Activated T-helper 1 cell treated with anti-CD3 and anti-CD28 coated beads, Interleukin-12 subunit alpha, Interleukin-12 subunit beta, Interleukin-2, Interleukin-4 antibody, amounts not matched to agents 30 ng/mL and 10 ng/mL and 1 ng/mL, durations not matched to agents 14 hours and 24 hours and 36 hours (primary cell): ENCODE measurements around the gene RHD. TPM values are rescaled to one million over a fixed set of nuclear protein-coding genes. Genes with fewer than 3 reads are reported as not detected.
A peak's percentile ranks its signal among the peaks of the same experiment; 100 is the strongest.
"Not testable (repeated sequence)": the region's sequence is repeated elsewhere in the genome, so short reads cannot be mapped to it uniquely, and the experiment has no call there.

Experiments
- DNase-seq: peaks from one replicate; pipeline ENCODE4 v3.0.0; 2021; ENCODE audit warnings: low spot score
- H3K27ac Mint-ChIP-seq: one replicate; pipeline ENCODE4 v1.8.0; 2021; ENCODE audit warnings: mild to moderate bottlenecking, mixed read lengths
- H3K27me3 Mint-ChIP-seq: one replicate; pipeline ENCODE4 v1.8.0; 2022; ENCODE audit warnings: mild to moderate bottlenecking, moderate library complexity, mixed read lengths; ENCODE audit not compliant: insufficient read depth
- H3K36me3 Mint-ChIP-seq: one replicate; pipeline ENCODE4 v1.8.0; 2021; ENCODE audit warnings: low read depth, mixed read lengths
- H3K4me1 Mint-ChIP-seq: one replicate; pipeline ENCODE4 v1.8.0; 2021; ENCODE audit warnings: low read depth, mixed read lengths
- H3K4me3 Mint-ChIP-seq: one replicate; pipeline ENCODE4 v1.8.0; 2021; ENCODE audit warnings: mild to moderate bottlenecking, moderate library complexity, mixed read lengths
- H3K9me3 Mint-ChIP-seq: one replicate; pipeline ENCODE4 v1.8.0; 2021; ENCODE audit warnings: mixed read lengths
- intact Hi-C: fragments of 100-400 bp; cut with micrococcal nuclease; formaldehyde crosslinking; loops from one replicate; pipeline ENCODE4 v1.15.1; 2024
- total RNA-seq: library from RNA; stranded (reverse); gene quantifications from 2 replicates; pipeline ENCODE4 v1.2.3, GENCODE V29; 2022

Gene RHD
- total RNA-seq, 1 donor from 2014 or later: not detected

DNA sequence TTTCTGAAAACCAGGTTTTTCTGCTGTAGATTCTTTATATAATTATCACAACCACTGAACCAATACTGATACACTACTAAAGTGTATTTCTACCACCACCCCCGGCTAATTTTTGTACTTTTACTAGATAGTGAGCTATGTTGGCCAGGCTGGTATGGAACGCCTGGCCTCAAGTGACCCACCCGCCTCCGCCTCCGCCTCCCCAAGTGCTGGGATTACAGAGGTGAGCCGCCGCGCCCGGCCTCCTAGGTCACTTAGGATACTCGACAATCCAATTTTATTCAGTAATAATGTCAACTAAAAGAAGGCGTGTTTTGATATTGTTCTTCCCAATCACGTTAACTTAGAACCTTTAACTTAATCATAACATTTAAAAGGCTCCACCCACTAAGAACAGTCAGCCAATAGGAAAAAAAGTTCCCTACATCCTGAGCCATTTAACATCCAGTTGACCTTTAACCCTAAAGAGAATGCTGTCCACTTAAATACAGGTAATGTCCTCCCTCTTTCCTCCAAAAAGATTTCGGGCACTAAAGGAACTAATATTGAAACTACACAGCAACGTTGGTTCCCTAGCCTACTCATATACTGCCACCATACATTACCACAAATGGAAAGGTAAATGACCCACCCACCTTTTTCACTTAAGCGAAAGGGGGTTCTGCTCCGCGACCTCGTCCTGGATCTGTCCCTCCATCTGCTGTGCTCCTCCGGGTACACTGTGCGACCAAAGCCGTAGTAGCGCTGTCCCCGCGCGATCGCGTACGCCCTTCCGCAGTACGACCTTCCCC, 26.3 kb upstream of the RHD start:
- no peak for DNase-seq
- H3K27me3 Mint-ChIP-seq: no peaks in the 10 kb centered on the region
- H3K4me1 Mint-ChIP-seq: peaks cover 59% of the 10 kb centered on the region
- intact Hi-C loops: loop anchor here (2.0 to 10.0 kb wide), 6 partner anchors 93 to 1989 kb away; partner anchors contain the start of genes PAFAH2, RCAN3, SRRM1 and TMEM50A
- H3K27ac Mint-ChIP-seq: peak overlapping the region; percentile 99
- peaks cover 54% of the 10 kb centered on the region for H3K36me3 Mint-ChIP-seq
- H3K9me3 Mint-ChIP-seq: no peaks in the 10 kb centered on the region
- peak overlapping the region; percentile 92 for H3K4me3 Mint-ChIP-seq

DNA sequence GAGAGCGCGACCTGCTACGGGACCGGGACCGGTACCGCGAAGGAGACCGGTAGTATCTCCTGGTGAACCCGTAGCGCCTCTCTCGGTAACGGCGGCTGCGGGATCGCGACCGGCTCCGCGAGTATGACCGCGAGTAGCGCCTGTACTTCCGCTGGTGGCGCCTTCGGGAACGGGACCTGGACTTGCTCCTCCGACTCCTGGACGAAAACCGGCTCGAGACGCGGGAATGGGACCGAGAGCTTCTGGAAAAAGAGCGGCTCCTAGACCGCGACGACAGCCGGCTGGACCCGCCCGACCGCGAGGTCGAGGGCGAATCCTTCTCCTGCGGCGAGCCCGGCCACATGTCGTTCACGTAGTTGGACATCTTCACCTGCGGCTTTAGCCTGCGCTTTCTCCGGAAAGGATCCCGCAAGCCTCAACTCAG, 25.7 kb upstream of the RHD start:
- Mint-ChIP-seq H3K27ac (peak overlapping the region; percentile 99), H3K9me3 (no peaks in the 10 kb centered on the region), H3K4me3 (peak overlapping the region; percentile 92), H3K36me3 (peaks cover 49% of the 10 kb centered on the region), H3K4me1 (peaks cover 55% of the 10 kb centered on the region), H3K27me3 (peaks cover under 1% of the 10 kb centered on the region)
- intact Hi-C loops: loop anchor here (1.0 to 10.0 kb wide), 12 partner anchors 7 to 1988 kb away; partner anchors contain the start of genes MACO1, PAFAH2, RCAN3 and SRRM1
- no peak for DNase-seq

DNA sequence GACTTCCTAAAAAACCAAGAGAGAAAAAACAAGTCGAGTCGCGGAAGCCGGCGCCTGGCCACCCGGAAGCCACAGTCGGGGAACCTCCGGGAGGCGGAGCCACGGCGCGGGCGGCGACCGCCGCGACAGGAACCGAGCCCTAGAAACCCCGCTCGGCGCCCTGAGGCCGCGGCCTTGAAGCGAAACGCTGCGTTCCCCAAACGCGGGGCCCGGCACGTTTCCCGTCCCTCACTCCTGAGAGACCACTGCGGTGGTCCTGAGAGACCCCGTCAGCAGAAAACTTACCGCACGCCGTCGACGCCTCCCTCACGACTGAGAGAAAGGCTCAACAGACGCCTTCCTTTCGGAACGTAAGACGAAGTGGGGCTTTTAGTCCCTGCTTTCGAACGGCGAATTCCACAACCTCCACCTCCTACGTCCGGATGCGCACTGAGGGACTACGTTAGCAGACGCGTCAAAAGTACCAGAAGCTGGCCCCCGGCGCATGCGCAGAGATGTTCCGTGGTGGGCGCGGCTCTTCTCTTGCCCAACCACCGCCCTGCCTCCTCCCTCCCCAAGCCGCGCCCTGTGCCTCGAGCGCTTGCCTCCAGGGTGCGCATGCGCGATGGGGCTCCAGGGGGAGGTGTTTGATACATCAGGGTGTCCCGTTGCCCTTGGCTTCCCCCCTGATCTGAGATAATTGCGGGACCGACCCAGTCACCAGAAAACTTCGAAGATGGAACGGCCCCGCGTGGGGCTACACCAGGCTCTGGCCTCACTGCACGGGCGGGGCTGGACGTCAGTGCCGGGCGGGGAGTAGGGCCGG, 25.1 kb upstream of the RHD start, which contains the start of gene RSRP1:
Gene RSRP1 (minus strand): TSS at position 431 of the 805 bp plus-strand sequence. CDS start 491 bp downstream, outside the sequence.
- intact Hi-C loops: loop anchor here (1.0 to 10.0 kb wide), 12 partner anchors 8 to 1988 kb away; partner anchors contain the start of genes MACO1, PAFAH2, RCAN3 and SRRM1
- H3K4me1 Mint-ChIP-seq: peaks cover 50% of the 10 kb centered on the region
- H3K27me3 Mint-ChIP-seq: peaks cover 2% of the 10 kb centered on the region
- peak within 1 kb of the TSS; percentile 92 for H3K4me3 Mint-ChIP-seq
- no peaks in the 10 kb centered on the region for H3K9me3 Mint-ChIP-seq
- H3K36me3 Mint-ChIP-seq: peaks cover 46% of the 10 kb centered on the region
- H3K27ac Mint-ChIP-seq: peak within 1 kb of the TSS; percentile 99
- peak; percentile 100 for DNase-seq

DNA sequence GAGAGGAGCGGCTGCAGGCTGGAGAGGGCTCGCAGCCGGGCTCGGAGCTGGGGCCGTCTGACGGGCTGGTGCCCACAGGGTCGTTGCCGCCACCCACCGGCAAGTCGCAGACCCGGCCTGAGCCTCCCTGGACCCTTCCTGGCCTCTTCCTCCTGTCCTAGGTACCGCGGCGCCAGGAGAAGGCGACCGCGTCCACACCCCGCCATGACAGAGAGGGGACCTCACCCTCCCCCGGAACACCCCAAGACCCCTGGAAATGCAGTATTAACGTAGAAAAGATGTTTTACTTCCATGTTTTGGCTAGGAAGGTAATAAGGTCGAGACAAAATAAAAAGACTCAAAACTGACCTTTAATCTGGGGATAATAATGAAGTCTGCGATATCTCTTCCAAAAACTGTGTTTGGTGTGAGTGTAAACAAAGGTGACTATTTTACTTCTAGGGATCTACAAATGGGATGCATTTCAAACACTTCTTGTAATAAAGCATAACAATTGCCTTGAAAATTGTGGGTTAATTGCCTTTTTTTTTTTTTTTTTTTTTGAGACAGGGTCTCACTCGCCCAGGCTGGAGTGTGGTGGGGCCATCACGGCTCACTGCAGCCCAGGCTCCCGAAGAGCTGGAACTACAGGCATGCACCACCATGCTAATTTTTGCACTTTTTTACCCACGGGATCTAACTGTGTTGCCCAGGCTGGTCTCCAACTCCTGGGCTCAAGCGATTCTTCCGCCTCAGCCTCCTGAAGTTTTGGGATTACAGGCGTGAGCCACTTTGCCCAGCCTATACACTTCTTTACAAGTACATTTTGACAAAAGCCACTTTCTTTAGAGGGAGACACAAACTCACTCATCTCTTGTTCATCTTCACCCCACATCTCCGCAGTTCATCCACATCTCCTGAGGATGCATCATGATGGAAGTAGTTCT, 24.2 kb upstream of the RHD start:
- Mint-ChIP-seq H3K9me3 (no peaks in the 10 kb centered on the region), H3K4me1 (peaks cover 42% of the 10 kb centered on the region), H3K4me3 (peak overlapping the region; percentile 92), H3K27ac (peak overlapping the region; percentile 77), H3K27me3 (peaks cover 2% of the 10 kb centered on the region), H3K36me3 (peaks cover 38% of the 10 kb centered on the region)
- no peak for DNase-seq
- intact Hi-C loops: loop anchor here (1.0 to 10.0 kb wide), 12 partner anchors 9 to 1987 kb away; partner anchors contain the start of genes MACO1, PAFAH2, RCAN3 and SRRM1

DNA sequence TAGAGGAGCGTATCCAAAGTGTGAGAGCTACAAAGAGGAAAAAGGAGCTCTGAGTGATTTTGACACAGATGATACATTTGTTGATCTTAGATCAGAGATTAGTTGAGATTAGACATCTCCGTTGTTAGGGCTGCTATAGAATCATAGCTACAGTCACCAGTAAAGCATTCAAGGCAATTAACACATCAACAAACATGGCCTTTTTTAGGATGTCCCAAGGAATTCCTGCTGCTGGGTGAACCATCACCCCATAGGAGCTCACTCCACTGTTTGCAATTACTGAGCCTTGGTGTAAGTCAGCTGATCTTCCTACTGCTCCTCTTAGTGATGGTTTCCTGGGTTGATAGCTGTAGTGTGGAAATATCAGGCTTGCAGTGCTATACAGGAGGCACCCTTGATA, 18.4 kb upstream of the RHD start:
- H3K4me3 Mint-ChIP-seq: no peak overlapping the region
- intact Hi-C loops: no loop called here
- no peak for DNase-seq
- no peaks in the 10 kb centered on the region for H3K4me1 Mint-ChIP-seq
- H3K36me3 Mint-ChIP-seq: no peaks in the 10 kb centered on the region
- H3K27ac Mint-ChIP-seq: no peak overlapping the region
- H3K9me3 Mint-ChIP-seq: no peaks in the 10 kb centered on the region
- peaks cover 2% of the 10 kb centered on the region for H3K27me3 Mint-ChIP-seq

DNA sequence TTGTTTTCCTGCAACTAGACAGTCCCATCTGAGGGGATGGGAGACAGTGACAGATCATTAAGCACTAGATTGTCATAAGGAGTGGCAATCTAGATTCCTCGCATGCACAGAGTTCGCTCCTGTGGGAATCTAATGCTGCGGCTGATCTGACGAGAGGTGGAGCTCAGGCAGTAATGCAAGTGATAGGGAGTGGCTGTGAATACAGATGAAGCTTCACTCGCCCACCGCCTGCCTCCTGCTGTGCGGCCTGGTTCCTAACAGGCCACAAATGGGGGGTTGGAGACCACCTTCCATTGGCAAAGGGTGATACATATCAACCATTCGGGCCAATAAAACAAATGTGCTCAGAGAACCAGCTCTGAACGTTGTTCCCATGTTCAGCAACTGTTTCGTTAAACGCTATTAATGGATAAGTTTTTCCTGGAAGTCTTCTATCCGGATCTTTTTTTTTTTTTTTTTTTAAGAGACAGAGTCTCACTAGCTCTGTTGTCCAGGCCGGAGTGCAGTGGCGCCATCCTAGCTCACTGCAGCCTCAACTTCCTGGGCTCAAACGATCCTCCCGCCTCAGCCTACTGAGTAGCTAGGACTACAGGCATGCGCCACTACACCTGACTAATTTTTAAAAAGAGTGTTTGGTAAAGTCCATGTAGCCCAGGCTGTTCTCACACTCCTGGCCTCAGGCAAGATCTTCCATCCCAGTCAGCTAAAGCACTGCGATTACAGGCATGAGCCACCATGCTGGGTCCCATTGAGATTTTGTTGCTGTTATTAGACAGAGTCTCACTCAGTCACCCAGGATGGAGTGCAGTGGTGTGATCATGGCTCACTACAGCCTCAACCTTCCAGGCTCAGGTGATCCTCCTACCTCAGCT, 16.4 kb upstream of the RHD start:
- Mint-ChIP-seq H3K27me3 (peaks cover 2% of the 10 kb centered on the region), H3K4me1 (no peaks in the 10 kb centered on the region)
- intact Hi-C loops: no loop called here

DNA sequence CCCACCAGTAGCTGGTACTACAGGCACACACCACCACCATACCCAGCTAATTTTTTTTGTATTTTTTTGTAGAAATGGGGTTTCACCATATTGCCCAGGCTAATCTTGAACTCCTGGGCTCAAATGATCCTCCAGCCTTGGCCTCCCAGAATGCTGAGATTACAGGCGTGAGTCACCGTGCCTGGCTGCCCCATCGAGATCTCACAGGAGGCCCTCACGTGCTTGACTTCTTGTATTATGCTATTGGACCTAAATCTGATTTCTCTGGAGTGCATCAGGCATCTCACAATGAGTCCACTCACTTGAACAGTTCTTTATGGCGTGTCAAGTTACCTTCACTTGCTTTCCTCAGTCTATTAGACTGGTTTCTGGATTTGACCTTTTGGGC, 15.7 kb upstream of the RHD start:
- Mint-ChIP-seq H3K27me3 (peaks cover 2% of the 10 kb centered on the region), H3K4me3 (no peak overlapping the region), H3K36me3 (no peaks in the 10 kb centered on the region), H3K27ac (no peak overlapping the region), H3K9me3 (no peaks in the 10 kb centered on the region), H3K4me1 (no peaks in the 10 kb centered on the region)
- intact Hi-C loops: no loop called here
- DNase-seq: no peak

More for the DNA sequence above, 16.4 kb upstream of the RHD start:
- Mint-ChIP-seq H3K27ac (no peak overlapping the region), H3K36me3 (no peaks in the 10 kb centered on the region), H3K4me3 (no peak overlapping the region), H3K9me3 (no peaks in the 10 kb centered on the region)
- no peak for DNase-seq

DNA sequence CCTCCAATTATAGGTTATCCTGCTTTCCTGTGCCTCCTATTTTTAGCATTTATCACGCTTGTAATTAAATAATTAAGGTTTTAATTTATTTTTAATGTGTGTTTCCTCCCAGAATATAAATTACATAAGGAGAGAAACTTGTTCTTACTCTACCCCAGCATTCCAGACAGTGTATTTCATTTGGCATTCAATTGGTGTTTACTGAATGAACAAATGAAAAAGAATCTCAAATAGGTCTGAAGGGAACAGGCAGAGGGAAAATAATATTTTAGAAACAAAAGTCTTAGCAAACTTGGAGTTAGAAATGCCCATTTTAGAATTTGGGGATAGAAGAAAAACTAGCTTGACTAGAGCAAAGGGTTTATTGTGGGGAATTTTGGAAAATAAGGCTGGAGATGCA, 15.1 kb upstream of the RHD start:
- Mint-ChIP-seq H3K9me3 (no peaks in the 10 kb centered on the region), H3K4me3 (no peak overlapping the region), H3K4me1 (no peaks in the 10 kb centered on the region), H3K27me3 (no peaks in the 10 kb centered on the region), H3K27ac (no peak overlapping the region), H3K36me3 (peaks cover 3% of the 10 kb centered on the region)
- no peak for DNase-seq
- intact Hi-C loops: no loop called here

DNA sequence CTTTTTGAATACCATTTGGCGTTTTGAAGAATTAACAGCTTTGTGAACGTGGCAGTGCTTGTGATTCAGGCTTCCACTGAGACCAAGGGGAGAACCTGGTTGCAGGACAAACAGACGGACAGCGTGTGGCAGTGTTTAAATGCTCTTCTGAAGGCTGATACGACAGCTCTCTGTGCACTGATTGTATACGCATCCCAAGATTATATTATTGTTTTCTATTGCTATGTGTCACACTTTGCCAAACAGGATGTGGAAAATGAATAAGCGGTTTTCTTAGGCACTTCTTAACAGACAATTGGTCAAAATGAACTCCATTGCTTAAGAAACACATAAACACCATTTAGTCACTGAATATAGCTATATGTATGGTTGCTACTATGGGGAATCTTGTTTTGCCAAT, 12.5 kb upstream of the RHD start:
- H3K27ac Mint-ChIP-seq, H3K4me3 Mint-ChIP-seq, intact Hi-C loops: not testable (repeated sequence)

DNA sequence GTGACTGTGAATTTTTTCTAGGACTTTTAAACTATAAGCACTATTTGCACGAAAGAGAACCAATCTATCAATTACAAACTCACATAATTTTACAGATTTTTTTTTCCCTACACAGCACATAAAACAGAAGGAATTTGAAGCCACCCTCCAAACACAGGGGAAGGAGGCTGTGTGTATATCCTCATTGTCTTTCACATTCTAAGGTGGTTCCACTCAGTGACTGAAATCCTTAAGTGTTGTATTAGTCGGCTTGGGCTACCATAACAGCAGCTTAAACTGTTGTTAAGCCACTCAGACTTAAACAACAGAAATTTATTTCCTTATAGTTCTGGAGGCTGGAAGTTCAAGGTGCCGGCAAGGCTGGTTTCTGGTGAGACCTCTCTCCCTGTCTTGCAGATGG, 12.0 kb upstream of the RHD start:
- intact Hi-C loops: not testable (repeated sequence)

More for the DNA sequence above, 12.5 kb upstream of the RHD start:
- H3K36me3 Mint-ChIP-seq, DNase-seq, H3K27me3 Mint-ChIP-seq, H3K4me1 Mint-ChIP-seq, H3K9me3 Mint-ChIP-seq: not testable (repeated sequence)

DNA sequence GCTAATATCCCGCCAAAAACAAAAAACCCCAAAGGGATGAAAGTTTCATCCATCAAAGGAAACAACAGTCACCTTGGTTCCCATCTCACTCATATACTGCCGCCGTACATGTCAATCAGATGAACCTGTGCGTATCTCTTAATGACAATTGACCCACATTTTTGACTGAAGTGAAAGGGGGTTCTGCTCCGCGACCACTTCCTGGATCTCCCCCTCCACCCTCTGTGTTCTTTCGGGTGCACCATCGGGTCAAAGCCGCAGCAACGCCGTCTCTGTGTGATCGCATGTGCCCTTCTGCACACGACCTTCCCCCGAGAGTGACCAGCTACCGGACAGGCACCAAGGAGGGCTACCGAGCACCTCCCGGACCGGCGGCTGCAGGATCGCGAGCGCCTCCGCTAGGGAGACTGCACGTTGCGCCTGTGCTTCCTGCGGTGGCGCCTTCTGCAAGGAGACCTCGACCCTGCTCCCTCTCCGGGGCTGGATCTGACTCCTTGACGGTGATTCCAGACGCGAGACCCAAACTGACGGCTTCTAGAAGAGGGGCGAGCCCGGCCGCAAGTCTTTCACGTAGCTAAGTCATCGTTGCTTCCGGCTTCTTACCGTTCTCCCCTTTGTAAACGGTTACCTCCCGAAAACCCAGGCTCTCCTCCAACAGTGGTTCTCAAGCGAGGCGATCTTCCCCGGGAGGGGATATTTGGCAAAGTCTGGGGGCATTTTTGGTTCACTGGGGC, 5.6 kb upstream of the RHD start:
- intact Hi-C loops: loop anchor here (5.0 kb wide), 1 partner anchor 71 kb away; the partner anchor contains the start of gene TMEM50A
- H3K27ac Mint-ChIP-seq: peak overlapping the region; percentile 90
- DNase-seq: not testable (repeated sequence)

More for the DNA sequence above, 12.0 kb upstream of the RHD start:
- H3K36me3 Mint-ChIP-seq, DNase-seq, H3K4me3 Mint-ChIP-seq, H3K27ac Mint-ChIP-seq, H3K4me1 Mint-ChIP-seq, H3K9me3 Mint-ChIP-seq, H3K27me3 Mint-ChIP-seq: not testable (repeated sequence)

More for the DNA sequence above, 5.6 kb upstream of the RHD start:
- not testable (repeated sequence) for H3K27me3 Mint-ChIP-seq, H3K9me3 Mint-ChIP-seq, H3K36me3 Mint-ChIP-seq
- Mint-ChIP-seq H3K4me3 (peak overlapping the region; percentile 97), H3K4me1 (peaks cover 16% of the 10 kb centered on the region)
